D721Med (cell line): Measurements from ENCODE around the gene CAB39L.

Experiments
- DNase-seq: peaks from one replicate; pipeline ENCODE4 v3.0.0; 2011; ENCODE audit warnings: low spot score; ENCODE audit not compliant: insufficient read length
- FAIRE-seq: peaks from 2 replicates; lab custom pipeline; 2011; peaks lifted over from hg19 to GRCh38; lab: Jason Lieb, UNC
- CTCF ChIP-seq: IDR thresholded peaks from 2 replicates; pipeline ENCODE4 v1.5.1; 2012; ENCODE audit warnings: mild to moderate bottlenecking, control low read depth; ENCODE audit not compliant: insufficient read depth; ENCODE audit errors: missing control alignments

CAB39L gene

GRCh38 chr13:49404703-49405020 is 39.2 kb downstream of the CAB39L start:
- DNase-seq = no peak
- FAIRE-seq = no peak
- no peak for TF ChIP-seq CTCF

DNA sequence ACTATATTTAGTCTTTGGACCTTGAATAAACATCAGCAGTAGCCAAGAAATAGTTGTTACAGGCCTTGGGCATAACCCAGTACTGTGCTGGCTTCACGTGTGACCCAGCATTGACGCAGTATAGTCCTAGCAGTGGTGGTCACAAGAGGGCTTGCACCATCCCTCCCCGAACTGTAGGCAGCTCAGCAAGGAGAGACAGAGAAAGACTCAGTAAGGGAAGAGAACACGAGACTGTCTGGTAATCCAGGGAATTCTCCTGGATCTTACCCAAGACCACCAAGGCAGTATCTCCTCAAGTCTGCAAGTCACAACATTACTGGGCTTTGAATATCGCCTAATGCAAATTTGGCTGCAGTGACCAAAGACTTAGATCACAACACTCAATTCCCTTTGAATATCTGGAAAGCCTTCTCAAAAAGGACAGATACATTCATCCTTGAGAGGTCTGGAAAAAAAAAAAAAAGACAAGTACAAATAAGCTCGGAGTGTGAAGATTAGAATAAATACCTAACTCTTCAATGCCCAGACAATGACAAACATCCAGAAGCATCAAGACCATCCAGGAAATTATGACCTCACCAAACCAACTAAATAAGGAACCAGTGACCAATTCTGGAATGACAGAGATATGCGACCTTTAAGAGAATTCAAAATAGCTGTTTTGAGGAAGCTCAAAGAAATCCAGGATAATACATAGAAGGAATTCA is 39.7 kb downstream of the CAB39L start:
- FAIRE-seq (no peak), DNase-seq (no peak)
- no peak for TF ChIP-seq CTCF

- DNase-seq = no peak
- FAIRE-seq = peak; percentile 91
- no peak for TF ChIP-seq CTCF
Observed at GRCh38 chr13:49400755-49401659, 42.9 kb downstream of the CAB39L start.

DNA sequence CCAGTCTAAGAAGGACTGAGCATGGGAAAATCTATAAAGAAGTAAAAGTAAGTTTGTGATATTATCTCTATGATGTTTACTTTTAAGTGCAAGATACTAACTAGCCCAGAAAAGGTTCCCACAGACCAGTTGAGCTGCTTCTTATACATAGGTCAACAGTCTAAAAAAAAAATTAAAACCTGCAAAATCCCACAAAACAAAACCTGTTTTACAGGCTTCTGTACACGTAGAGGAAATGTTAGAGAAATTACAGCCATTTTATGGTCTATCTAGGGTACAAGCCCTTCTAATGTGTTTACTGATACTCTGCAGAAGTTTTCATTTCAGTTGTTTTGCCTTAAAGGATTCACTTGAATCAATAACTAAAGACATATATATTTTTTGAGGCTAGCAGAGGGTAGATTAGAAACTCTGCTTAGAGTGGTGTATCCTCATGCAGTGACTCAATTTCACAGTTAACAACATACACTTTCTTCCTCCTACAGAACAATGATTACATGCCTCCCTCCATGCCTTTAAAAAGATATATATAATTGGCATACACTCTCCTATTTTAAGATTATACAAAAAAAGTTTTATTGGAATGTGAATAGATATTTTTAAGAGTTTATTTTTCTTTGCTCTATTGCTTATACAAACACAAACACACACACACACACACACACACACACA is 43.9 kb downstream of the CAB39L start:
- no peak for FAIRE-seq
- DNase-seq = no peak
- TF ChIP-seq CTCF = no peak

GRCh38 chr13:49395878-49396380 is 47.9 kb downstream of the CAB39L start:
- TF ChIP-seq CTCF = no peak
- DNase-seq = no peak
- FAIRE-seq = no peak

- no peak for TF ChIP-seq CTCF
- FAIRE-seq (no peak), DNase-seq (no peak)
Observed at GRCh38 chr13:49395451-49395865, 48.4 kb downstream of the CAB39L start.
